Activated T-cell treated with anti-CD3 and anti-CD28 coated beads for 4 hours (primary cell): Measurements from ENCODE around the gene MAP4K4.
A peak's percentile ranks its signal among the peaks of the same experiment; 100 is the strongest.

ENCODE experiments used
- DNase-seq: peaks from one replicate; pipeline ENCODE4 v3.0.0-alpha.2; 2020

MAP4K4 gene

DNA sequence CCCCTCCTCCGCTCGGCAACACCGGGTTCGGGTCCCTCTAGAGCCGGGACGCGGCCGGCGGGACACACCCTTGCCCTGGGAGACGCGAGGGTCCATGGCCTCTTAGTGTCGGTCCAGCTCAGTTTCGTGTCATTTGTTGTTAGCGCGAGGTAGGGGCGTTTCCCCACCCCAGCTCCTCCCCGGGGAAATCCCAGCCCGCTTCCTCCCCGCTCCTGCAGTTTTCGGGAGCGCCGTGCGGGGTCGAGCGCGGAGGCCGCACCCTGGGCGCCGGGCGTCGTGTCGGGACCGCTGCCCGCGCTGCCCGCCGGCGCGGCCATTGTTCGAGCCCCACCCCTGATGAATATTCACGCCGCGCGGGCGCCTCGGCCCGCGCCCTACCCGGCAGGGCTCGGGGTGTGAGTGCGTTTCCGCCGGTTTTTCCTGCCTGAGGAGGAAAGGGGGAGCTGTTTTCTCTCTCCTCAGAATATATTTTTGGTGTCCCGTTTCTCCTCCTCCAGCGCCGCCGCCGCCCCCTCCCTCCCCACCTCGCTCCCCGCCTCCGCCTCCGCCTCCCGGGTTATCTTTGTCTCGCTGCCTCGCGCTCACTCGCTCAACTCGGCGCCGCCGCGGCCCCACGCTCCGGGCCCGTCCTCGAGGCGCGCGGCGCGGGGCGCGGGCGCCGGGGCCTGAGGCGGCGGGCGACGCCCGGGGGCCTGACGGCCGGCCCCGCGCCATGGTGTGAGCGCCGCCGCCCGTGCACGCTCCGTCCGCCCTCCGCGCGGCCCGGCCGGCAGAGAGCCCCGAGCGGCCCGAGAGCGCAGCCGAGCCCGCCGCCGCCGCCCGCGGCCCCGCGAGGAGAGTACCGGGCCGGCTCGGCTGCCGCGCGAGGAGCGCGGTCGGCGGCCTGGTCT lies at the start of gene MAP4K4:
Gene MAP4K4 (plus strand): TSS at position 584 of the 890 bp plus-strand sequence. CDS start 374 bp downstream, outside the sequence.
- peak; percentile 79 for DNase-seq

DNA sequence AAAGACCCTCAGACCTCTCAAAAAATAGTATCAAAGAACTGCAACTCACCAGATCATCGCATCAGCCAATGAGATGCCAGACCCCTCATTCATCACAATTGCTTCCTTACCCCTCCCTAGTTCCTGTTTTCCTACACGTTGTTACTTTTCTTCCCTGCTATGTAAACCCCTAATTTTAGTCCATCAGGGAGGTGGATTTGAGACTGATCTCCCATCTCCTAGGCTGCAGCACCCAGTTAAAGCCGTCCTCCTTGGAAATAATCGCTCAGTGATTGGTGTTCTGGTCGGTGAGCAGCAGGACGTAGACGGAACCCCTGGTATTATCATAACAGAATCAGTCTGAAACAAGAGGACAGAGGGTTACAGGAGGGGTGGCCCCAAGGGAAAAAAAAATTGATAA lies 44.0 kb upstream of the MAP4K4 start:
- no peak for DNase-seq

DNA sequence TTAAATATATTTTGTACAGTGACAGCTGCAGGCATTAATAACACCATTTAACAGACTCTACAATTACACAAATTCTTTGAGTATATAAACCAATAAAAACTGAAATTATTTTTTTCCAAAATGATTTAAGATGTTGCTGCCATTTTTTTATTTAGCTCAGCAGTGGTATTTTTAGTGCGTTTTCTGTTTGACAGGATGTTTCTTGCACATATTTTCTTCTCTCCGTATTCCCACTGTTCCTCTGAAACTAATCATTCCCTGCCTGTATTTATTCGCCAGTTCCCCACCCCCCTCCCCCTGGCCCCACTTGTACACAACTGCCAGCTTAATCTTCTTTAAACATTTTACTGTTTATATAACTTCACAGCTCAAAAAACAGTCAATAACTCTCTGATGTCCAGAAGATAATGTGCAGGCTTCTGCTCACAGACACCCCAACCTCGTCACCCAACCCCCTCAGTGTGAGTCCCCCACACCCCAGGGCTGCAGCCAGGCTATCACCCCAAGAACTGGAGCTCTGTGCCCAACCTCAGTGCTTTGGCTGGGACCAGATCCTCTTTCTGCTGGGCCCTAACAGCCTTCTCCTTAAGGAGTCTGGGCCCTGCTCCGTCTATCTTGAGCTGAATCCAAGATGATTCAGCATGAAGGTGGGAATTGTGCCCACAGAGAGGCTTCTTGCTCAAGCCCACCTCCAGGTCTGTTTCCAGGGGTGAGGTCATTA lies 41.6 kb upstream of the MAP4K4 start:
- no peak for DNase-seq

- no peak for DNase-seq
These were observed 39.7 kb upstream of the MAP4K4 start for GRCh38 chr2:101657787-101658186.

DNA sequence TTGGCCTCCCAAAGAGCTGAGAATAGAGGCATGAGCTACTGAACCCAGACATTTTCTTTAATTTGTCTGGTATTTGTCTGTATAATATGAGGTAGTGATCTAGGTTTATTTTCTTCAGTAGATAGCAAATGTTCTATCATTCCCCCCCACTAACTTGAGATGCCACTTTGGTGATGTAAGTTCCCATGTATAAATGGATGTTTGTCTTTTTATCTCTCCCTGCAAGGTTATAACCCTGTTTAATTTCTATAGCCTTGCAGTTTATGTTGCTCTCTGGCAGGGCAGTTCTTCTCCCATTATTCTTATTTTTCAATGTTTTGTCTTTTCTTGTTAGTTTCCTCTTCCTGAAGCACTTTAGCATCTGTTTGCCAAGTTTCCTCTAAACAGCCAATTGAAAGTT lies 39.1 kb upstream of the MAP4K4 start:
- no peak for DNase-seq

DNA sequence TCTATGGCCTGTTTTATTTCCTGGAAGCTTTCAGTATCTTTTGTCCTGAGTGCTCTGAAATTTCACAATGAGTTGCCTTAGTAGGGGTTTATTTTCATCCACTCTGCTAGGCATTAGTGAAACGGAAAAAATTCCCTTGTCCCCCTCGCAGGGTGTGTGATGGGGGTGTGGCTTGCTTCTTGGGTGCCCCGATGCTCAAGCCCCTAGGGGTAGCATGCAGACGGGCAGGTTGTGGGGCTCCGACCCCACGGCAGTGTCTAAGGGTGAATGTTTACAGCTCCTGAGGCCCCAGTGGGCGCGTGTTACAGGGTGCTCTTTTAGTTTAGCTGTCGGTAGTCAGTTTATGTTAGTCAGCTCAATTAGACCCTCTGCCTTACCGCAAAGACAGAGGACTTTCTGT lies 32.2 kb upstream of the MAP4K4 start:
- no peak for DNase-seq

GRCh38 chr2:101667823-101668222 lies 29.7 kb upstream of the MAP4K4 start:
- DNase-seq: no peak

DNA sequence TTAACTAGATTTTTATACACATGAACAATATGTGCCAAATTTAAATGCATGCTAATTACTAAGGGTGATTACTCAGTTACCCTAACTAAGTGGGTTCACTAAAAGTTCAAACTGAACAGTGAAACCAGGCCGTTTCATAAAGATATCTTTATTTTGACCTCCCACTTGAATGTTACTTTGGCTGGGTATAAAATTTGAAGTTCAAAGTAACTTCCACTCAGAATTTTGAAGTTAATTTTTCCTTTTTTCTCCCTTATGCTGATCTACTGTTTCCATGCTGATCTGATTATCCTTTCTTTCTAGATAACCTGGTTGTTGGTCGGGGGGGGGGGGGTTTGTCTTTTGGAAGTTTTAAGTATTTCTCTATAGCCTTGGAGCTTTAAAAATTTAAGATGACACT lies 25.5 kb upstream of the MAP4K4 start:
- DNase-seq: no peak

GRCh38 chr2:101673920-101674319 lies 23.6 kb upstream of the MAP4K4 start:
- no peak for DNase-seq

DNA sequence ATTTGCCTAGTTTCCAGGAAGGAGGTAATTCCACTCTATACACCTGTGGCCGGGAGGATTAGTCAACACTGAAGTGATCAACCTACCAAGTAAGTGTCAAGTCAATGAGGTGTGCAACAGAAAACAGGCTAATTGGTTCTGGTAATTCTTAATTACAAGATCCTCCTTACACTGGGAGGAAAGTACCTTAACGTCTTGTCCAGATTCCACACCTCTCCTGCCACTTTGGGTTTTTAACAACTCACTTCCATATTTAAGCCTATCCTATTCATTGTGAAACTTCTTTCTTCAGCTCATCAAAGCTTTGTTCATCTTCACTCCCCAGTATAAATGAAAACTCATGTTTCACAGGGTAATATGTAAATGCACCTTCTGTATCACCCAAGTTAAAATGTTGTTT lies 22.0 kb upstream of the MAP4K4 start:
- no peak for DNase-seq

DNA sequence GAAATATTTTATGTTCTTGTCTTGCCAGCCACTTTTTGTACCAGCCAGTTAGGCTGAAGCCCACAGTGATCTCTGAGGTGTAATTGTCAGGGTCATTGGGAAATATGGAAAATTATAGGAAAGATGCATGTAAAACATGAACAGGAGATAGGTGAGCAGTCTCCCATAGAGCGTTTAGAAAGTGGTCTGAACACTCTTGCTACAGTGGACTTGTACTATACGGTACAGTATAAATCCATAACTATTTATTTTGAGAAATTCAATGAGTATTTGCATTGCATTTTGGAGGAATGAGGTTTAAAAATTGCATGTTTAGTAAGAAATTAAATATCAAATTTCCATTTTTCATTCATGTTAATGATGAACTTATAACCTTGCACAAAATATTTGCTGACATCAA lies 20.8 kb upstream of the MAP4K4 start:
- no peak for DNase-seq

- no peak for DNase-seq
These were observed 19.8 kb upstream of the MAP4K4 start for GRCh38 chr2:101677658-101678057.

- no peak for DNase-seq
These were observed 19.1 kb upstream of the MAP4K4 start for GRCh38 chr2:101678379-101678778.

- DNase-seq: no peak
These were observed 18.3 kb upstream of the MAP4K4 start for GRCh38 chr2:101679037-101679726.

GRCh38 chr2:101679801-101680487 lies 17.6 kb upstream of the MAP4K4 start:
- no peak for DNase-seq

GRCh38 chr2:101682311-101682710 lies 15.2 kb upstream of the MAP4K4 start:
- no peak for DNase-seq

GRCh38 chr2:101684313-101684712 lies 13.2 kb upstream of the MAP4K4 start:
- no peak for DNase-seq

DNA sequence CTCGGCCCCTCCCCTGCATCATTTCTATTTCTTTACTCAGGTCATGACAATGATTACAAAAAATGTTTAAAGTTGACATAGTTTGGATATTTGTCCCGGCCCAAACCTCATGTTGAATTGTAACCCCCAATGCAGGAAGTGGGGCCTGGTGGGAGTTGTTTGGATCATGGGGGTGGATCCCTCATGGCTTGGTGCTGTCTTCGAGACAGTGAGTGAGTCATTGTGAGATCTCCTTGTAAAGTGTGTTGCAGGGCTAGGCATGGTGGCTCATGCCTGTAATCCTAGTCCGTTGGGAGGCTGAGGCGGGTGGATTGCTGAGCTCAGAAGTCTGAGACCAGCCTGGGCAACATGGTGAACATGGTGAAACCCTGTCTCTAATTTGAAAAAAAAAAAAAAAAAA lies 9.2 kb upstream of the MAP4K4 start:
- DNase-seq: no peak

GRCh38 chr2:101689114-101689825 lies 8.2 kb upstream of the MAP4K4 start:
- no peak for DNase-seq

GRCh38 chr2:101690547-101691152 lies 6.9 kb upstream of the MAP4K4 start:
- no peak for DNase-seq

GRCh38 chr2:101692041-101692440 lies 5.5 kb upstream of the MAP4K4 start:
- DNase-seq: no peak

- no peak for DNase-seq
These were observed 4.7 kb upstream of the MAP4K4 start for GRCh38 chr2:101692766-101693165.
